Left kidney (tissue), 2 donors: Measurements from ENCODE around the gene STIM1. TPM values are rescaled to one million over a fixed set of nuclear protein-coding genes. Genes with fewer than 3 reads are reported as not detected.

Source experiments
- DNase-seq: peaks from one replicate; pipeline ENCODE4 v3.0.0-alpha.2; 2013
- polyA plus RNA-seq: library from polyadenylated mRNA; unstranded; fragments of 120-200 nt; gene quantifications from one replicate; pipeline ENCODE4 v1.2.1, GENCODE V29; 2013; ENCODE audit not compliant: insufficient read length

The STIM1 gene
- polyA plus RNA-seq, 1 donor: 37.1 TPM

- no peak for DNase-seq
Observed at GRCh38 chr11:3950996-3951660, 95.7 kb downstream of the STIM1 start.

- no peak for DNase-seq
Observed at GRCh38 chr11:3952715-3953114, 97.3 kb downstream of the STIM1 start.

- DNase-seq: no peak
Observed at GRCh38 chr11:3953327-3953726, 97.9 kb downstream of the STIM1 start.

GRCh38 chr11:3954448-3955298 lies 99.2 kb downstream of the STIM1 start:
- DNase-seq: no peak

DNA sequence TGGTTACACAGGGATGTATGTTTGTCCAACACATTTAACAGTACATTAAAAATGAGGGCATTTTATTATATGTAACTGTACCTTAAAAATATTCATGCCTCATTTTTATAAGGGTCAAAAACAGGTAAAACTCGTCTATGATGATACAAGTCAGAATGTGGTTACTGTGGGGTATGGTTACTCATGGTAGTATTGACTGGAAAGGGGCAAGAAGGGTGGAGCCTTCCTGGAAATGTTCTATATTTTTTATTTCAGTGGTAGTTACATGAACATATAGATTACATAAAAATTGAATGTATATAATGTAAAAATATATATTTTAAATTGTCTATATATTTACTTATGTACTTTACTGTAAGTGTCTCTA lies 99.8 kb downstream of the STIM1 start:
- DNase-seq: no peak

DNA sequence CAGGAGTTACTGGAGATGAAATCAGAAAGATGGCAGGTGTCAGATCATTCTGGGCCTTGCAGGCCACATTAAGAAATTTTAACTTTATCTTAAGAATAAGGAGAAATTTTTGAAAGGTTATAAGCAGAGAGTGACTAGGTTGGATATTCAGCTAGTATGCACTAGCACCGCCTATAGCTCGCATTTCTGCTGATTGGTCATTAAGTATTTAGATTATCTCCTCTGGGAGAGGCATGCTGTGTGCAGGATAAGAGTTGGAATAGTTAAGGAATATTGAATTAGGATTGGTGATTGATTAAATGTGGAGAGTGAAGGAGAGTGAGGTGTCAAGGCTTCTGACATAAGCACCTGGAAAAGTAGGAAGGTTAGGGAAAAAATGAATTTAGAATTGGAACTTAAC lies 100.6 kb downstream of the STIM1 start:
- DNase-seq: no peak

DNA sequence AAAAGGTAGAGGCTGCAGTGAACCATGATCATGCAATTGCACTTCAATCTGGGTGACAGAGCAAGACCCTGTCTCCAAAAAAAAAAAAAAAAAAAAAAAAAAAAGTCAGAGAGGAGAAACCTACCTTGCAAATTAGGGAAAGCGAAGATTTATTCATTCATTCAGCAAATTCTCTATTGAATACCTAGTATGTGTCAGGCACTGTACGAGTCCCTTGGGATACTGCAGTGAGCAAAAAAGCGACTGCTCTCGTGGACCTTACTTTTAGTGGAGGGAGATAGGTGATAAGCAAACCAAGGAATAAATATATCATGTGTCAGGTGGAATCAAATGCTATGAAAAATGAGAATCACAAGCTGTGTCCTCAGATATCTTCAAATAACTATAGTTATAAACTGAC lies 101.3 kb downstream of the STIM1 start:
- no peak for DNase-seq

DNA sequence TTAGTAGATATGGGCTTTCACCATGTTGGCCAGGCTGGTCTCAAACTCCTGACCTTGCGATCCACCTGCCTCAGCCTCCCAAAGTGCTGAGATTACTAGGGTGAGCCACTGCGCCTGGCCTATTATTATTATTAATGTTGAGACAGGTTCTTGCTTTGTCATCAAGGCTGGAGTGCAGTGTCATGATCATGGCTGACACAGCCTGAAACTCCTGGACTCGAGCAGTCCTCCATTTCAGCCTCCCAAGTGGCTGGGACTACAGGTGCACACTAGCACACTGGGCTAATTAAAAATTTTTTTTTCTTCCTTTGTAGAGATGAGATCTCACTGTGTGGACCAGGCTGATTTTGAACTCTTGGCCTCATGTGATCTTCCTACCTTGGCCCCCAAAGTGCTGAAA lies 102.0 kb downstream of the STIM1 start:
- DNase-seq: no peak

- DNase-seq: no peak
Observed at GRCh38 chr11:3958281-3958680, 102.8 kb downstream of the STIM1 start.

- DNase-seq: no peak
Observed at GRCh38 chr11:3959015-3959902, 103.8 kb downstream of the STIM1 start.

- DNase-seq: no peak
Observed at GRCh38 chr11:3959903-3960265, 104.4 kb downstream of the STIM1 start.

DNA sequence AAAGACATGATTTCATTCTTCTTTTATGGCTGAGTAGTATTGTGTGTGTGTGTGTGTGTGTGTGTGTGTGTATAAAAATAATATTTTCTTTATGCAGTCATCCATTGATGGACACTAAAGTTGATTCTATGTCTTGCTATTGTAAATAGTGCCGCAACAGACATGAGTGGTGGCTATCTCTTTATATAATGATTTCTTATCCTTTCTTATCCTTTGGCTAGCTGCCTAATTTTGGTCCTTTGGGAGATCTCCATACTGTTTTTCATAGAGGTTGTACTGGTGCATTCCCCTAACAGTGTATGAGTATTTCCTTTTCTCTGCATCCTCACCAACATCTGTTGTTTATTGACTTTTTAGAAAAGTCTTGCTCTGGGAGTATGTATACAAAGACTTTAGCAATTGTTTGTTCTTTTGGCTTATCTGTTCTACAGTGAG lies 107.0 kb downstream of the STIM1 start:
- no peak for DNase-seq

DNA sequence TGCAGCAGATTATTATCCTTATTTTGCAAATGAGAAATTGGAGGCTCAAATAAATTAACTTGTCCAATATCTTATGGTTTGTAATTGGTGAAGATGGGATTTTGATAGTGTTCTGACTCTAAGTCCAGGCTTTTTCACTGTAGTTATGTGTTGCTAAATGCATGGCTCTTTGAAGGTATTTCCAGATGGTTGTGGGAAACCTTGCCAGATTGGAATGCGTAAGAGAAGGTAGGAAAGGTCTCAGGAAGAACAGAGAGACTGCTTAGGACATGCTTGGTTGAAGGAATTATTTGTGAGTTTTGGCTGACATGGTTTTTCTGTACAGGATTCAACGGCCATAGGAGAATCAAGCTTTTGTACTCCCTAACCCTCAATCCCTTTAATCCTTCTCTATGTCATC lies 108.6 kb downstream of the STIM1 start:
- DNase-seq: no peak

DNA sequence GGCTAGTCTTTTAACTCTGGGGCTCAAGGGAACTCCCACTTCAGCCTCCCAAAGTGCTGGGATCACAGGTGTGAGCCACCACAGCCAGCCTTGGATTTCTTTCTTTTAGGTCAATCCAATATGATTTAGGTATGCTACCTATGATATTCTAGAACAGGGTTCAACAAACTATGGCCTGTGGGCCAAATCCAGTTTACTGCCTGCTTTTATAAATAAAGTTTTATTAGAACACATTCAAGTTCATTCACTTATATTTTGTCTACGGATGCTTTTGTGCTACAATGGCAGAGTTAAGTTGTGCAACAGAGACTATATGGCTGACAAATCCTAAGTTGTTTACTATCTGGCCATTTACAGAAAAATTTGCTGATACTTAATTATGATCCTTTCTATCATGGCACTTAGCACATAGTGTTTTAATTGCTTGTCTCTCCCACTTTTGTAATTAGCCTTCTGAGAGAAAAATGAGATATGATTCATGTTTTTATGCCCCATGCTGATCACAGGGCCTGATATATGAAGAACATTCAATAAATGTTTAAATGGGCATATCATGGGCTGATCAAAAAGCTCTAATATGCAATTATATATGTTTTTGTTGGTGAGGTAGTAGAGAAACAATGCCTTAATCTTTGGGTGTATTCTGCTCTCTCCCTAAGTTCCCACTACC lies 109.6 kb downstream of the STIM1 start:
- DNase-seq: no peak

DNA sequence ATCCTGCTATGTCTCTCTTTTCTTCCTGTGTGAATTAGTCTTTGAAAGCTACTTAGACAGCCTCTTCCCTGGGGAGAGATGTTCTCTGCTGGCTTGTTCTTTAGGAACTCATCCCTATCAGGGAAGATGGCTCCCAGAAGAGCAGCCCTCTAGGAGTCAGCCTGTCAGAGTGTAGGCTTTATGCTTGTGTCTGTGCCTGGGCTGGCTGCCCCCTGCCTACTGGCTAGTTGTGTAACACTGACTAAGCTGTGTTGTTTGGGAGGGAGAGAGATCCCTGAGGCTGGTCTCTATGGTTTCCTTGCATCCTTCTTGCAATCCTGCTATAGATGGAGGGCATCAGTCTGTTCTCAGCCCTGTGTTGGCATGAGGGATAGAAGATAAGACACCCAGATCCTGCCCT lies 112.2 kb downstream of the STIM1 start:
- no peak for DNase-seq

DNA sequence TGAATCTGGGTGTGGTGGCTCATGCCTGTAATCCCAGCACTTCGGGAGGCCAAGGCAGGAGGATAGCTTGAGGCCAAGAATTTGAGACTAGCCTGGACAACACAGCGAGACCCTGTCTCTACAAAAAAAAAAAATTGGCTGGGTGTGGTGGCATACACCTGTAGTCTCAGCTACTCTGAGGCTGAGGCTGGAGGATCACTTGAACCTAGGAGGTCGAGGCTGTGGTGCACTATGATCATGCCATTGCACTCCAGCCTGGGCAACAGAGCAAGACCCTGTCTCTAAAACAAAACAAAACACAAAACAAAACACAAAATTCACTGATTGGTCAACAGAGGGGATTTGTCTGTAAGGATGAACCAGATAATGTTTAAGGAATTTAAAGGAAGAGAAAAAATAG lies 113.7 kb downstream of the STIM1 start:
- no peak for DNase-seq

DNA sequence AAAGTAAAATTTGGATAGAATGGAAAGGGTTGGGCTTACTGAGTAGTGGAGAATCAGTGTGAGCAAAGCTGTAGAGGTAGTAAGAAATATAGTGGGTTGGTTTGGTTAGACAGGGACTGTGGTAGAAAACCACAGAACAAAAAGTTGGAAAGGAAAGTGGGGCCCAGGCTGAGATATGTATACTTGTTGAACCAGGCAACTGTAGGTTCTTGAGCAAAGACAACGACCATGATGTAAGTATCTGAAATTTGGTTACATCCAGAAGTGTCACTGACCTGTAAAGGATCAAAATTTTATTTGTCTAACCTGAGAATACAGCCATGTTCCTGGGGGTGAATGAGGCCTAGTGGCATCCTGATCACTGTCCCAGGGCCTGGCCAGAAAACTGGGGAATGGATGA lies 114.1 kb downstream of the STIM1 start:
- no peak for DNase-seq

DNA sequence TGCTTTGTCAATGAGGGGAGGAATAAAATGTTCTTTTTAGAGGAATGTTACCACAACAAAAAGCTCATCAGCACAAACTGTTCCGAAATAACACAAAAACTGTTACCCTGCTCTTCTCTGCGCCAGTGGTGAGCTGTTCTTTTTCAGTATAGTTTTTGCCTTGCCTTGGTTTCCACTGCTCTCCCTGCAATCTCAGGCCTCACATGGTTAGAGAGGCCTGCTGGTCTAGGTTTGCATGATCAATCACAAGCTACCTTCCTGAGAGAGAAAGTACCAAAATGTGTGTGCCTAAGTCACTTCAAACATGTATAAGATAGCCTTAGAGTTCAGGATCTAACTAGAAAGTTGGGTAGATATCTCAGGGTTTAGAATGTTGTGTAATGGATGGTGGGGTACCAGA lies 114.6 kb downstream of the STIM1 start:
- no peak for DNase-seq

DNA sequence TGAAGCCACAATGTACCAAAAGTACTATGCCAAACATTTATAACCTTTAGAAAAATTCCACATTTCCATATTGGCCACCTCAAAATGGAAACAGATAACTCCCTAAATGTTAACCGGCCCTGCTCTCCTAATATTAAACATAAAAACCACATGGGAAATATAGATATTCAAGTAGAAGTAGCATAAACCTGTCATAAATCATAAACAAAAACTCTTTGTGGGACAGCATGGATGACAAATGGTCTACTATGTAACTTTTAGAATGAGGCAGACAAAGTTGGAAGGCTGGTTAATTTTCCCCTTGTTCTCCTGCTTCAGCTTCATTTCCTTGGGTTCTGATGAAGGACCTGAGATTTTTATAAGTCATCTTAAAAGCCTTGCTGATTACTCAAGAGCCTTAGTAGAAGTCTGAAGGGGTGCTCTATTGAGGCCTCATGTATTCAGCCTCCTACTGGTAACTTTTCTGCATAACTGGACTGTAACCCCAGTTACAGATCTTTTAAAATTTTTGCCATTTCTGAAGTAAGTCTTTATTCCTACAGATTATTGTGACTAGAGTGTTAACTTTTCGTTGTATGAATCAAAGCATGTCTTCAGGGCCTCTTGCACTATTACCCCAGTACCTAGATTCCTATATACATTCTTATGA lies 116.4 kb downstream of the STIM1 start:
- no peak for DNase-seq

GRCh38 chr11:3972431-3972830 lies 117.0 kb downstream of the STIM1 start:
- DNase-seq: no peak

- DNase-seq: no peak
Observed at GRCh38 chr11:3977078-3977477, 121.6 kb downstream of the STIM1 start.
